CD4-positive, alpha-beta T cell treated with Interferon gamma for 1 hour (primary cell): ENCODE measurements around the gene PTEN.
"Not testable (repeated sequence)": the region's sequence is repeated elsewhere in the genome, so short reads cannot be mapped to it uniquely, and the experiment has no call there.

Experiments
- DNase-seq: peaks from one replicate; pipeline ENCODE4 v3.0.0-alpha.2; 2020

PTEN gene

DNA sequence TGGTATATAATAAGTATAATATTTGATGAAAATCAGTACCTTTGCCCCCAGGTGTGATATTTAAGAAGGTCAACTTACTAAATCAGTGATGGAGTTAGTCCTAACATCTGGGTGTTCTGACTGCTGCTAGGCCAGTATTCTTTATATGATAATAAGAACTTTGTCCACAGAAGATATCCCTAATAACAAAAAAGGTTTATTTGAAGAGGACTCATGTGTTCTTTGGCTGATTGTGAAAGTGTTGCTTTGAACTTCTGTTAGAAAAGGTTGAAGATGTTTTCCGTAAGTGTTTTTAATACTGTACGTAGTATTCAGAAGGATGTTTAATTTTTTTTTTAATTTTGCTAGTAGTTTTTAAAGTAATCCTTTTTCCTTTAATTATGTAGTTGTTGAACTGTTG lies 10.2 kb downstream of the PTEN start:
- DNase-seq: no peak

DNA sequence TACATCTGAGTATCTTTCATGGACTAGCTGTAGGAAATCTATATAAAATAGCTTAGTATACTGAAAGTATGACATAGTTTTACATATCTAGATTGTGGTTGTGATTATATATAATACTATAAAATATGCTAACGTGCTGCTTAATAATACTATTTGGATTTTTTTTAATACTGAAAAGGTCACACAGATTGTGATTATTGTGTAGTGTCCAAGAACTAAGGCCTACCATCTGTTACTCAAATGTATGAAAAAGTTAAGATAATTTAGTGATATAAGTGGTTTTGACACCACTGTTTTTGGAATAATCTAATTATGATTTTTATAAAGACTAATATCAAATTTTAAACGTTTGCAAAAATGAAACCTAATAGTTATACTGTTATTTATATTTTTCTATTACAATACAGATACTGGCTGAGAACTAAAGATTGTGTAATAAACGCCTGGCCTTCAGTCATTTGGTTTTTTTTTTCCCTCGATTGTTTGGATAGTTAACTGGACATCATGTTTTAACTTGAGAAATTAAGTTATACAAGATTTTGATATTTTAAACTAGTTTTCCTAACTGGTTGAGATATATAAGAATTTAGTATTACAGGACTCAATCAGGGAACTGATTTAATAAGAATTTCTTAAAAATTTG lies 12.6 kb downstream of the PTEN start:
- no peak for DNase-seq

DNA sequence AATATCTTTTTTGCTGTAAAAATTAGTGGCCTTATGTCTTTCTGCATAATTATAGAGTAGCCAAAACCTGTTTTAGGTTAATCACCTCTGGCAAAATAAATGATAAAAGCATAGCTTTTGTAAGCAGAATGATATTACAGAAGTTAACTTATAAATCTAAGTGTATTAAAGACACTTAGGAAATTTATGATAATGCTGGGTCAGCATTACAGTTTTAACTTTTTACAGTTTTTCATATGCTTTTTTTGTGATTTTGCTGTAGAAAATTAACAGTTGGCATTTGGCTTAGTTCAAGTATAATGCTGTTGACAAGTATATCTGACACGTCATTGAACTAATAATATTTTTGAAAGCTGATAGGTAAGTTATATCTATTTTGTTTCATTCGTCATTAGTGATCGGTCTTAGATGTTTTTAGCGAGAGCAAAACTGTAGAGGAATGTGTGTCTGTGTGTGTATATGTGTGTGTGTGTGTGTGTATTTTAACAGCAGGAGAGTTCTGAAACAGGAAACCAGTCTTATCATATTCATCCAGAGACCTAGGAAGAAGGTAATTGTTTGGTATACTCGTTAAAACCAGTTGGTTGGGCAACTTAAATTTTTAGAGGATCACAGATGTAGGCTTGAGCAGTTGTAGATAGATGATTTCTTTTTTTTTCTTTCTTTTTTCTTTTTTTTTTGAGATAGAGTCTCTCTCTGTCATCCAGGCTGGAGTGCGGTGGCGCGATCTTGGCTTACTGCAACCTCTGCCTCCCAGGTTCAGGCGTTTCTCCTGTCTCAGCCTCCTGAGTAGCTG lies 15.4 kb downstream of the PTEN start:
- DNase-seq: no peak

DNA sequence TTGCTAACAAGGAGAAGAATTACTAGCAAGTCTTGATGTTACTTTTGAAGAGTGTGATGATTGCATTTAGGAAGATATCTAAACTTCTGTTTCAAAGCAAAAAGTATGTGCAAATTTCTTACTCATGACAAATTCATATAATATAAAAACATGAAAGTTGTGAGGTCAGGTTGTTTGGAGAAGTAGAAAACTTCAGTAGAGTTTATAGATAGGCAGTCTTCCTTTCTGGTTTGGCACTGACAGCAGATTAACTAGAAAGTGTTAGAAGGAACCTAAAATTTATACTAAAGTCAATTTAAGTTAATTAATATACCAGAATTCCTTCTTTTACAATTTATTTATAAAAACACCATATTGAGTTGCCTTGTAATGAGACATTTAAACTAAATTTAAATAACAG lies 16.9 kb downstream of the PTEN start:
- DNase-seq: no peak

DNA sequence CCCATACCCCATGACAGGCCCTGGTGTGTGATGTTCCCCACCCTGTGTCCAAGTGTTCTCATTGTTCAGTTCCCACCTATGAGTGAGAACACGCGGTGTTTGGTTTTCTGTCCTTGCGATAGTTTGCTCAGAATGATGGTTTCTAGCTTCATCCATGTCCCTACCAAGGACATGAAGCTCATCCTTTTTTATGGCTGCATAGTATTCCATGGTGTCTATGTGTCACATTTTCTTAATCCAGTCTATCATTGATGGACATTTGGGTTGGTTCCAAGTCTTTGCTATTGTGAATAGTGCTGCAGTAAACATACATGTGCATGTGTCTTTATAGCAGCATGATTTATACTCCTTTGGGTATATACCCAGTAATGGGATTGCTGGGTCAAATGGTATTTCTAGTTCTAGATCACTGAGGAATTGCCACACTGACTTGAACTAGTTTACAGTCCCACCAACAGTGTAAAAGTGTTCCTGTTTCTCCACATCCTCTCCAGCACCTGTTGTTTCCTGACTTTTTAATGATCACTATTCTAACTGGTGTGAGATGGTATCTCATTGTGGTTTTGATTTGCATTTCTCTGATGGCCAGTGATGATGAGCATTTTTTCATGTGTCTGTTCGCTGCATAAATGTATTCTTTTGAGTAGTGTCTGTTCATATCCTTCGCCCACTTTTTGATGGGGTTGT lies 18.1 kb downstream of the PTEN start:
- not testable (repeated sequence) for DNase-seq

DNA sequence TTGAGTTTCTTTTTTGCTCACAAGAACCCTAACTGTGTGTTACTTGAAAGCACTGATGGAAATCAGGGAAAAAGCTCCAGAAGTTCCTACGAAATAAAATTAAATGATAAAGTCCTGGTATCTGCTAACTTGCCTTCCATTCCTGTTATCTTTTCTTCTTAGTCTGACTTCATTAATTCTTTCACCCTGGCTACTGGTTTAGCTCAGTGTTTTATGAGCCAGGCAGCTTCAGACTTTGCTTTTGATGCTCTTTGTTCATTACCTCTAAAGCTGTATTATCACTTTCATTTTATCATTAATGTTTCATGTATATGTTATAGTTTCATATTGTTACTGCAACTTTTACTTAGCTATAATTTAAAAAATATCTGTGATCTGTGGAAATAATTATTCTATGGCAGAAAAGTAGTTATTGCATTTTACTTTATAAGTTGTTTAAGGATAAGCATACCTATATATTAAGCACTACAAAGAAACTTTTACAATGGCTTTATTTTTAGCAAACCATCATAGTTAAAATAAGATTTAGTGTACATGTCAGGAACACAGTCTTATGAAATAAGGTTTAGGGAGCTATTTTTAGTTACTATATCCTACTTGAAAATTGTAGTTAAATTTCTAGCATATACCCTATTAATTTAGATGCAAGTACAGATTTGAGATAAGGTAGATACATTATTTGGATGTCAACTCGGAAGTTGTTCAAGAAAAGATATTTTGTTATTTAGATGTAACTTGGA lies 19.3 kb downstream of the PTEN start:
- DNase-seq: no peak

DNA sequence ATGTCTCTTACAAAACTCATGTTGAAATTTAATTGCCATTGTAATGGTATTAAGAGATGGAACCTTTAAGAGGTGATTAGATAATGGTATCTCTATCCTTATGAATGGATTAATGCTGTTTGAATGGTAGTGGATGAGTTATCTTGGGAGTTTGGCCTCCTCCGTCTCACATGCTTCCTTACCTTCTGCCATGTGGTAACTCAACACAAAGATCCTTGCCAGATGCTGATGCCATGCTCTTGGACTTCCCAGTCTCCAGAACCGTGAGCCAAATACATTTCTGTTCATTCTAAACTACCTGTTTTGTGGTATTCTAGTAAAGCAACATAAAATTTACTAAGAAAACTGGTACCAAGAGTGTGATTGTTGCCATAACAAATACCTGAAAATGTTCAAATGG lies 23.2 kb downstream of the PTEN start:
- DNase-seq: no peak

DNA sequence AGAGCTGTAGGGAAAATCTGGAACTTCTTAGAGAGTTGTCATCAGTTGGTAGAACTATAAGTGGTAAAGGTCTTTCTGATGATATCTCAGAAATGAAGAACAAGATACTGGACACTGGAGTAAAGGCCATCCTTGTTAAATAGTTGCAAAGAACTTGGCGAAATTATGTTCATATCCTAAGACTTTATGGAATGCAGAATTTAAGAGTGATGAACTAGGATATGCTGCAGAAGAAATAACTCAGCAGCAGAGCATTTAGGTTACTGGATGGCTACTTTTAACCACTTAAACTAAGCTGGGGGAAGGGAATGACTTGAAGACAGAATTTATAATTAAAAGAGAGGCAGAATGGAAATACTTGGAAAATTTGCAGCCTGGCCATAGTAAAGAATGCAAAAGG lies 23.7 kb downstream of the PTEN start:
- no peak for DNase-seq

DNA sequence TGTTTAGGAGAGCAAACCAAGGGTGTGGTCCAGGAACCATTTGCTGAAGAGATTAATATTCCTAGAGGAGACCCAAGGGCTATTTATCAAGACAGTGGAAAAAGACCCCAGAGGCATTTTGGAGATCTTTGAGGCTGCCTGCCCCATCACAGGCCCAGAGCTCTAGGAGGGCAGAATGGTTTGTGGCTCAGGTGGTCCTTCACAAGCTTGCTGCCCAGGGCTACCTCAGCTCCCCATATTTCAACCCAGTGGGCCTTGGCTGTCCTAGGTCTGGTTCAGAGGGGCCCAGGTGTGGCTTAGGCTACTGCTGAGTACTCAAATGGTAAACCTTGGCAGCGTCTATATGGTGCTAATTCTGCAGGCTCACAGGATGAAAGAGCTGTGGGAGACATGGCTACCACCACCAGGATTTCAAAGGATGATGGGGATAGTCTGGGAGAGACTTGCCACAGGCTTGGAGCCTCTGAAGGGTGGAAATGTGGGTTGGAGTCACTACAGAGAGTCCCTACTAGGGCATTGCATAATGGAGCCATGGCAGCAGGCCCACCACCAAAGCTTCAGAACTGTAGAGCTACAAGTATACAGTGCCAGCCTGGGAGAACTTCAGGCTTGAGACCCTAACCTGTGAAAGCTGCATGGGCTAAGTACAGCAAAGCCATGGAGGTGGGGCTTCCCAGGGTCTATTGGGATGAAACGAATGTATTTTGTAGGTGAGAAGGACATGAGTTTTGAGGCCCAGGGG lies 24.3 kb downstream of the PTEN start:
- no peak for DNase-seq

DNA sequence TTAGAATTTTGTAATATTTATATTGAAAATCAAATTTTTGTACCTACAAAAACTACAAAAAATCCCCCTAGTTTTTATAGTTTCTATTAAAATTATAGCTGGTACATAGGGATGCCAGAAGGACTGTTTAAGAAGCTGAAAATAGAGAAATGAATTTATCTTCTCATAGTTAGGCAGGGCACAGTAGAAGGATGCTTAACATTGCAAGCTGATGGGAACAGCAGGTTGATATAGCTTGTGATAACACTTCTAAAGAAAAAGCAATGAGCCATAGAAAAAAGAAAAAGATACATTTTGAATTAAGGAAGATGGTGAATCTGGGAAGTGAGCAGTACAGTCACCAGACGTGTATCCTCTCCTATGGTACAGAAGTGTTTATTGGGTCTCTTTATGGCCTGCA lies 32.0 kb downstream of the PTEN start:
- DNase-seq: no peak

DNA sequence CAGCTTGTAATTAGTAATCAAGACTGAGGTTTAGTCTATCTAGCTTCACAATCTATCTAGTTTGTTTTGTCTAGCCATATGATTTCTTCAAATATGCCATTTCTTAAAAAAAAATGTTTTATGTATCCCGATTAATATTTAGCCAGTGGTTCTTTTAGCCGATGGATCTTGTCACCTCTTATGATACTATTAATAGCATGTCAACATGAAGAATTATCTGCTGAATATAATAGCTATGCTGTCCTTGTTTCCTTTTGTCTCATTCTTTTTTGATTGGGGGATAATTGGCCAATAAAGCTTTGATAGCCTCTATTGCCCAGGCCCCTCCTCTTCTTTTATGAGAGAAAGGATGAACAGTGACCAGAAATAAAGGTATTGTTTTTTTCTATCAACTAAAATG lies 32.8 kb downstream of the PTEN start:
- no peak for DNase-seq

DNA sequence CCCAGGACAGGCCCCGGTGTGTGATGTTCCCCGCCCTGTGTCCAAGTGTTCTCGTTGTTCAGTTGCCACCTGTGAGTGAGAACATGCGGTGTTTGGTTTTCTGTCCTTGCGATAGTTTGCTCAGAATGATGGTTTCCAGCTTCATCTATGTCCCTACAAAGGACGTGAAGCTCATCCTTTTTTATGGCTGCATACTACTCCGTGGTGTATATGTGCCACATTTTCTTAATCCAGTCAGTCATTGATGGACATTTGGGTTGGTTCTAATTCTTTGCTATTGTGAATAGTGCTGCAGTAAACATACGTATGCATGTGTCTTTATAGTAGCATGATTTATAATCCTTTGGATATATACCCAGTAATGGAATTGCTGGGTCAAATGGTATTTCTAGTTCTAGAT lies 34.5 kb downstream of the PTEN start:
- DNase-seq: not testable (repeated sequence)

DNA sequence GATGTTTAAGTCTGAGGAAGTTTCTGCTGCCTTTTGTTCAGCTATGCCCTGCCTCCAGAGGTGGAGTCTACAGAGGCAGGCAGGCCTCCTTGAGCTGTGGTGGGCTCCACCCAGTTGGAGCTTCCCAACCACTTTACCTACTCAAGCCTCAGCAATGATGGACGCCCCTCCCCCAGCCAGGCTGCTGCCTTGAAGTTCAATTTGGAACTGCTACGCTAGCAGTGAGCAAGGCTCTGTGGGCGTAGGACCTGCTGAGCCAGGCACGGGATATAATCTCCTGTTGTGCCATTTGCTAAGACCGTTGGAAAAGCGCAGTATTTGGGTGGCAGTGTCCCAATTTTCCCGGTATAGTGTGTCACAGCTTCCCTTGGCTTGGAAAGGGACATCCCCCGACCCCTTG lies 40.0 kb downstream of the PTEN start:
- DNase-seq: not testable (repeated sequence)

DNA sequence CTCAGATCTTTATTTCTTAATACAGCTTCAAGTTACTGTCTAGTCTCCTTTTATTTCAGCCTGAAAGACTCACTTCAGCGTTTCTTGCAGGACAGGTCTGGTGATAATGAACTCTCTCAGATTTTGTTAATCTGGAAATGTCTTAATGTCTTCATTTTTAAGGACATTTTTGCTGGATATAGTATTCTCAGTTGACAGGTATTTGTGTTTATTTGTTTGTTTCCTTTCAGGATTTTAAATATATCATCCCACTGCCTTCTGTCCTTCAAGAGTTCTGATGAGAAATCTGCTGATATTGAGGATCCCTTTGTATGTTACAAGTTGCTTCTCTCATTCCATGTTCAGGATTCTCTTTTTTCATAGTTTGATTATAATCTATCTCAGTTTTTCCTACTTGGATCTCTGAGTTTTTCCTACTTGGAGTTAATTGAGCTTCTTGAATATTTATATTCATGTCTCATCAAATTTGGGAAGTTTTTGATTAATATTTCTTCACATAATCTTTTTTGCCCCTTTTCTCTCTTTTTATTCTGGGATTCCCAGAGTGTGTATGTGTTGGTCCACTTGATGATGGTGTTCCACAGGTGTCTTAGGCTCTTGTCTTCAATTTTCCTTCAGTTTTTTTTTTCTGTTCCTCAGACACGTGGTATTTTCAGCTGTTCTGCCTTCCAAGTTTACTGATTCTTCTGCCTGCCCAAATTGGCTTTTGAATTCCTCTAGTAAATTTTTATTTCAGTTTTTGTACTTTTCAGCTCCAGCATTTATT lies 49.9 kb downstream of the PTEN start:
- DNase-seq: no peak

DNA sequence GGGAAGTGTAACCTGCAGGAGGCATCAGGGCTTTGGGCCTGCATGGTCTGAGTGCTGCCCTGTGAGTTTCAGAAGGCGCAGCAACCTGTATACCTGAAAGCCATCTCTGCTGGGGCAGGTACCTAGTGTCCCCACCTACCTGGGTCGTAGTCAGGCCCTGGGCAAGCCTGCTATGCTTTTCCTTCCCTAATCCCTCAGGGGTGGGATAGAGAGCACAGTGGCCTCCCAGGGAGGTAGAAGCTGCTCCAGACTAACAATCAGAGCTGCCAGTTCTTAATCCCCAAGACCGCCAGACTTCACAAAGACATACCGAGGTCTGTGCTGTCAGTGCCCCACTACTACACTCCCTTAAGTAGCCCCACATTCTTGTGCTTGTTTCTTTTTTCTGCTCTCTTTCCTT lies 52.0 kb downstream of the PTEN start:
- DNase-seq: no peak

DNA sequence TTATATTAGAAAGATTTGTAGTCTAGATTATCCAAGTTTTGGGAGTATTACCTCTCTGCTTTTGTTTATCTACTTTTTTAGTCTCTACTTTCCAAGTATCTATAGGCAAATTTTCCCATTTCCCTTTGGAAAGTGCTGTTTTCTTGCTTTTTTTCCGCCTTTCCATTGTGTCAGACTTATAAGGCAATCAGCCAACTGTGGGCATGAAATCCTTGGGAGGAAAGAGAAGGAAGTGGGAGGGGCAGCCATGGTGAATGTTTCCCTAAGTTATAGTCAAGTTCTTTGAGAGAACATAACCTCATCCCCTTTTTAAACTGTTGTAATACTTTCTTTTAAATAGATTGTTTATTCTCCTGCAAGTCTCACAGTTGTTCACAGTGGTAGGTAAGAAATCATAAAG lies 52.6 kb downstream of the PTEN start:
- no peak for DNase-seq

DNA sequence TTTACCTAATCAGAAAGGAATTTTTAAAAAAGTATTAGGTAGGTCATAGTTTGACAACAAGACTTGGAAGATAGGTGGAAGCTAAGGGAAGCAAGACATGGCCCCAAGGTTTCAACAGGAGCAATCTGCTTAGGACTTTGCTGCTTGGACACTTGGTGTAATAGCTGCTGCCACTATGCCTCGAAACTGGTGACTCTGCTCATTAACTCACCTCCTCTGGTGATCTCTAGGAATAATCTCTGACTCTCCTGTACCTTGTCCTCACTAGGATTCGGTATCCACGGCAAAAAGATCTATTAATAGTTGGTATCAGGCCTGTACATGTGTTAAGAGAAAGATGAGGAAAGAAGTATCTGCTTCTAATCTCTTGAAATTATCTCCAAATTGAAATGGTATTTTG lies 53.1 kb downstream of the PTEN start:
- DNase-seq: no peak

DNA sequence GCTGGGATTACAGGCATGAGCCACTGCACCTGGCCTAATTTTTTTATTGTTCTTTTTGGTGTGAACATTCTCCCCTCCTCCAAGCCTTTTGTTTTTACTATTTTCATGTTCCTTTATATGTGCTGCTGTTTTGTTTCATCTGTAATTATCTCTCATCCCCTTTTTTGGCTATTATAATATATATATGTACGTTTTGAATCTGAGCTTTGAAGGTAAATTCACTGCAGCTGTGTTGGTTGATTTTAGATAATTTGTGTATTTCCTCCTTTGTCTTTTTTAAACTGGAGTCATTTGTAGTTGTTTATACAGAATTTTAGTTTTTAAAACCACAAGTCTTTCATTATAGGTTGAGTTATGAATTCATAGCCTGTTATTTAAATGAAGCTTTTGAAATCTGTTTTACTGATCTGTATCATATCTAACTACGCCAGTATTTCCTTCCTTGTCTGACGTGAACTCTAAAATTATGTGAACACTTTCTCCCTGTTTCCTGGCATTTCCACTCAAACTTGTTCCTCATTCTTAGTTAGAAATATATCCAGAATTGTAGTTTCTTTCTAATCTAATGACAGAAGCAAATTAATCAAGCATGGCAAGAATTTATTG lies 54.9 kb downstream of the PTEN start:
- DNase-seq: no peak

DNA sequence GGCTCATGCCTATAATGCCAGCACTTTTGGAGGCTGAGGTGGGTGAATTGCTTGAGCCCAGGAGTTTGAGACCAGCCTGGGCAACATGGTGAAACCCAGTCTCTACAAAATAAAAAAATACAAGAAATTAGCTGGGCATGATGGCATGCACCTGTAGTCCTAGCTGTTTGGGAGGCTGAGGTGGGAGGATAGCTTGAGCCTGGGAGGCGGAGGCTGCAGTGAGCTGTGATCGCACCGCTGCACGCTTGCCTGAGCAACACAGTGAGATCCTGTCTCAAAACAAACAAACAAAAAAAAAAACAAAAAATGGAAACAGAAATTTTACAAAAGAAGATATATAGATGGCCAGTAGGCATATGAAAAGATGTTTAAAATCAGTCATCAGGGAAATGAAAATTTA lies 57.1 kb downstream of the PTEN start:
- no peak for DNase-seq

DNA sequence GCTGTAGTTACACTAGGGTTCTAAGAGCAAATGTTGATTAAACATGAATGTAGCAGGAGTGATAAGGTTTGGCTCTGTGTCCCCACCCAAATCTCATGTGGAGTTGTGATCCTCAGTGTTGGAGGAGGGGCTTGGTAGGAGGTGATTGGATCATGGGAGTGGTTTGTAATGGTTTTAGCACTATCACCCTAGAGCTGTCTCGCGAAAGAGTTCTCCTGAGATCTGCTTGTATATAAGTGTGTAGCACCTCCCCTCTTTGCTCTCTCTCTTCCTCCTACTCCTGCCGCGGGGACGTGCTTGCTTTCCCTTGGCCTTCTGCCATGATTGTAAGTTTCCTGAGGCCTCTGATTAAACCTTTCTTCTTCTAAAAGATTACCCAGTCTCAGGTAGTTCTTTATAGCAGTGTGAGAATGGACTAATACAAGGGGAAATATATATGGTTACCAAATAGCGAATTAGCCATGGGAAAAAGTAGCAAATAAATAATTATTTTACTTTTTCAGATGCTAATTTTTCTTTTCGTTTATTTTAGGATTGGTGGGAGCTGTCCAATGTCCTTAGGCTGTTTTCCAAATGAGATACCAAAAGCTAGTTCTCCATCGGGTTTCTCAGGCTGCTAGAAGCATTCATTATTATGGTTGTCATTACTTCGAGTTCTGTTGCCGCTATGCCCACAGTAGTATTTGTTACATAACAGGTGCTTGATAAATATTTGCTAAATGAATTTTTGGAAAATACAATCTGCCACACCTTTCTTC lies 58.7 kb downstream of the PTEN start:
- no peak for DNase-seq

DNA sequence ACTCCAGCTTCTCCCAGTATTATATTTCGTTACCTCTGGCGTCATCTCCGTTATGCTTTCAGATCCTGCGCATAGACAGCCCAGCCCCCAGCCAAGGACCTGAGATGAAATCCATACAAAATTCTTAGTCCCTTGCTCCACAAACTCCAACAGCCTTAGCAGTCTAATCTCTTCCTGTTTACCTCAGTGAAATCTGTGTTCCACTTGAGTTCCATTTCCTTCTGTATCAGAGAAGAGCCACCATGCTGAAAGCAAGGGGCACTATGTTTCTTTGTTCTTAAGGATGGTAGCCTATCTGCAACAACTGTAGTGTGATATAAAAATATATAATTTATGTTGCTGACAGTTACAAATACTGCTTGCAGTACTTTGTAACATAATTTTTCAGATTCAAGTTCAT lies 59.8 kb downstream of the PTEN start:
- DNase-seq: no peak
